C4-2B (cell line): ENCODE measurements around the gene SLC16A3.

Experiments
- ZFX ChIP-seq: fragments of 450-650 bp; IDR thresholded peaks from 2 replicates; pipeline ENCODE4 v1.6.1; 2017
- TF ChIP-seq, protein P1 (sequence below): fragments of 450-650 bp; conservative IDR thresholded peaks from 2 replicates; pipeline ENCODE4 v1.5.1; 2017; ENCODE audit warnings: mild to moderate bottlenecking

DNA sequence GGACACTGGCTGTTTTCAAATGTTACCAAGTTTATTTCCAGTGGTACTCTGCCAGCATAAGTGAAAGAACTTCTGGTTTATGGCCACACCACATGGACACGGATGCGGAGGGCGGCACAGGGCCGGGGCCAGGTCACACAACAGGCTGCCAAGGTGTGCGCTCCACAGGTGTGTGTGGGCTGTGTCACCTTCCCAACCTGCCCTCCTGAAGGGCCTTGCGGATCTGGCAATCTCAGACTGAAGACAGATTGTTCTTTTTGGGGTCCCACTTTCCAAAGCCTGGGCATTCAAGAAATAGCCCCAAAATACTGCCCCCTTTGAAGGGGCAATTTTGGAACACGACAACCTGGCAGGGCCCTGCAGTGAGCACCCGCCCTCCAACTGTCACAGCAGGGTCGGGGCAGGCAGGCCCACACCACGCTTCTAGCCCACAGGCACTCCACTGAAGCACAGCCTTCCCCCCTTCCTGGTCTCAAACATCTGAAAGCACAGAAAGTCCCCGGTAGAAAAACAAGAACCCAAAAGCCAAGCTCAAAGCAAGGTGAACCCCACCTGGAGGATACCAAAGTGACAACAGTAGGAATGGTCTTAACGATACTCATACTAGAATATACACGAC, 41.1 kb downstream of the SLC16A3 start:
- TF ChIP-seq, protein P1, sequence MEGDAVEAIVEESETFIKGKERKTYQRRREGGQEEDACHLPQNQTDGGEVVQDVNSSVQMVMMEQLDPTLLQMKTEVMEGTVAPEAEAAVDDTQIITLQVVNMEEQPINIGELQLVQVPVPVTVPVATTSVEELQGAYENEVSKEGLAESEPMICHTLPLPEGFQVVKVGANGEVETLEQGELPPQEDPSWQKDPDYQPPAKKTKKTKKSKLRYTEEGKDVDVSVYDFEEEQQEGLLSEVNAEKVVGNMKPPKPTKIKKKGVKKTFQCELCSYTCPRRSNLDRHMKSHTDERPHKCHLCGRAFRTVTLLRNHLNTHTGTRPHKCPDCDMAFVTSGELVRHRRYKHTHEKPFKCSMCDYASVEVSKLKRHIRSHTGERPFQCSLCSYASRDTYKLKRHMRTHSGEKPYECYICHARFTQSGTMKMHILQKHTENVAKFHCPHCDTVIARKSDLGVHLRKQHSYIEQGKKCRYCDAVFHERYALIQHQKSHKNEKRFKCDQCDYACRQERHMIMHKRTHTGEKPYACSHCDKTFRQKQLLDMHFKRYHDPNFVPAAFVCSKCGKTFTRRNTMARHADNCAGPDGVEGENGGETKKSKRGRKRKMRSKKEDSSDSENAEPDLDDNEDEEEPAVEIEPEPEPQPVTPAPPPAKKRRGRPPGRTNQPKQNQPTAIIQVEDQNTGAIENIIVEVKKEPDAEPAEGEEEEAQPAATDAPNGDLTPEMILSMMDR = no peak
- no peak for TF ChIP-seq ZFX
